ENCODE measurements around the gene WDR7. TPM values are rescaled to one million over a fixed set of nuclear protein-coding genes. Genes with fewer than 3 reads are reported as not detected.

WDR7 gene
- total RNA-seq, 2 experiments from 2014 or later = 21.5 to 23.1 TPM

GRCh38 chr18:56891870-56892269 is 240.7 kb downstream of the WDR7 start:
- Mint-ChIP-seq H3K36me3 (ENCODE audit: low read depth) (no peaks in the 10 kb centered on the region), H3K4me1 (no peaks in the 10 kb centered on the region), H3K4me3 (no peak overlapping the region), H3K27me3 (no peaks in the 10 kb centered on the region), H3K9me3 (ENCODE audit: low read depth) (no peaks in the 10 kb centered on the region), H3K27ac (no peak overlapping the region)
- ChIA-PET CTCF (no interaction called here), POLR2A (no interaction called here)
- ATAC-seq = no peak
- DNase-seq = no peak
- intact Hi-C loops (cut with DNase I, micrococcal nuclease) = no loop called here

DNA sequence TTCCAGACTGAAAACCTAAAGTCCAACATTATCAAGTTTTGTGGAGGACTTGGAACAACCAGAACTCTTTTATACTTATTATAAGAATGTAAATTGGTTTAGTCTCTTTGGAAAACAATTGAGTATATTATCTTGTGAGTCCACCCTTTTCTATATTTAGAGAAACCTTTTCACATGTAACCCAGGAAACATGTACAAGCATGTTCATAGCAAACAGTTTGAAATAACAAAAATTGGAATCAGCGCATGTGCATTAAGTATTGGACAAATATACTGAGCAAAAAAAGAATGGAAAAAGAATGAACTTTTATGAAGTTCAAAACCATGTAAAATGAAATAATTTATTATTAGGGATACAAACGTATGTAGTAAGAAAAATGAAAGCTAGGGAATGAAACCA is 246.0 kb downstream of the WDR7 start:
- Mint-ChIP-seq H3K27me3 (no peaks in the 10 kb centered on the region), H3K4me1 (peaks cover 10% of the 10 kb centered on the region), H3K4me3 (no peak overlapping the region), H3K27ac (no peak overlapping the region), H3K36me3 (ENCODE audit: low read depth) (no peaks in the 10 kb centered on the region), H3K9me3 (ENCODE audit: low read depth) (no peaks in the 10 kb centered on the region)
- ChIA-PET CTCF (no interaction called here), POLR2A (no interaction called here)
- ATAC-seq (no peak), DNase-seq (no peak)
- intact Hi-C loops (cut with DNase I, micrococcal nuclease) = no loop called here

- no peaks in the 10 kb centered on the region for H3K9me3 Mint-ChIP-seq (ENCODE audit: low read depth)
- H3K4me3 Mint-ChIP-seq = no peak overlapping the region
These were observed 248.5 kb downstream of the WDR7 start for GRCh38 chr18:56899660-56900059.

GRCh38 chr18:56900195-56901094 is 249.3 kb downstream of the WDR7 start:
- H3K27ac Mint-ChIP-seq = peak overlapping the region; percentile 4
- no peak for DNase-seq
- no peak overlapping the region for H3K4me3 Mint-ChIP-seq
- H3K4me1 Mint-ChIP-seq = peaks cover 10% of the 10 kb centered on the region
- H3K36me3 Mint-ChIP-seq (ENCODE audit: low read depth) = no peaks in the 10 kb centered on the region
- no peaks in the 10 kb centered on the region for H3K9me3 Mint-ChIP-seq (ENCODE audit: low read depth)
- H3K27me3 Mint-ChIP-seq = no peaks in the 10 kb centered on the region
- CTCF ChIA-PET = interaction anchor here (0.7 to 1.4 kb wide), 3 partner anchors 13 to 36 kb away, joined by 3 to 5 read pairs (median 3); no protein-coding TSS in a partner anchor
- intact Hi-C loops (cut with DNase I, micrococcal nuclease) = no loop called here
- no peak for ATAC-seq
- POLR2A ChIA-PET = no interaction called here

More at GRCh38 chr18:56899660-56900059, 248.5 kb downstream of the WDR7 start:
- DNase-seq = no peak
- Mint-ChIP-seq H3K36me3 (ENCODE audit: low read depth) (no peaks in the 10 kb centered on the region), H3K27ac (no peak overlapping the region), H3K27me3 (no peaks in the 10 kb centered on the region), H3K4me1 (peaks cover 10% of the 10 kb centered on the region)
- intact Hi-C loops (cut with DNase I, micrococcal nuclease) = no loop called here
- ChIA-PET CTCF (interaction anchor here (1.2 to 1.4 kb wide), 2 partner anchors 30 to 36 kb away, joined by 3 to 5 read pairs; no protein-coding TSS in a partner anchor), POLR2A (no interaction called here)
- ATAC-seq = no peak

GRCh38 chr18:56901919-56902318 is 250.8 kb downstream of the WDR7 start:
- H3K9me3 Mint-ChIP-seq (ENCODE audit: low read depth) = no peaks in the 10 kb centered on the region
- POLR2A ChIA-PET = interaction anchor here (0.6 kb wide), 1 partner anchor 579 kb away, joined by 10 read pairs; no protein-coding TSS in a partner anchor
- no peaks in the 10 kb centered on the region for H3K36me3 Mint-ChIP-seq (ENCODE audit: low read depth)
- no peaks in the 10 kb centered on the region for H3K27me3 Mint-ChIP-seq
- ATAC-seq (no peak), DNase-seq (no peak)
- no peak overlapping the region for H3K27ac Mint-ChIP-seq
- no peak overlapping the region for H3K4me3 Mint-ChIP-seq
- CTCF ChIA-PET = no interaction called here
- peaks cover 10% of the 10 kb centered on the region for H3K4me1 Mint-ChIP-seq
- intact Hi-C loops (cut with DNase I, micrococcal nuclease) = no loop called here

- POLR2A ChIA-PET = no interaction called here
- no peak overlapping the region for H3K27ac Mint-ChIP-seq
- CTCF ChIA-PET = no interaction called here
- no peaks in the 10 kb centered on the region for H3K27me3 Mint-ChIP-seq
- H3K4me3 Mint-ChIP-seq = no peak overlapping the region
- H3K36me3 Mint-ChIP-seq (ENCODE audit: low read depth) = no peaks in the 10 kb centered on the region
- no peaks in the 10 kb centered on the region for H3K9me3 Mint-ChIP-seq (ENCODE audit: low read depth)
- peaks cover 10% of the 10 kb centered on the region for H3K4me1 Mint-ChIP-seq
- DNase-seq = no peak
- no peak for ATAC-seq
- intact Hi-C loops (cut with DNase I, micrococcal nuclease) = no loop called here
These were observed 251.5 kb downstream of the WDR7 start for GRCh38 chr18:56902653-56903052.

GRCh38 chr18:56903686-56904085 is 252.5 kb downstream of the WDR7 start:
- no peaks in the 10 kb centered on the region for H3K36me3 Mint-ChIP-seq (ENCODE audit: low read depth)
- no peaks in the 10 kb centered on the region for H3K9me3 Mint-ChIP-seq (ENCODE audit: low read depth)
- H3K4me3 Mint-ChIP-seq = no peak overlapping the region
- CTCF ChIA-PET = interaction anchor here (0.5 to 1.5 kb wide), 2 partner anchors 25 to 275 kb away, joined by 3 to 7 read pairs; no protein-coding TSS in a partner anchor
- no peak for DNase-seq
- H3K27ac Mint-ChIP-seq = no peak overlapping the region
- POLR2A ChIA-PET = no interaction called here
- no peak for ATAC-seq
- intact Hi-C loops (cut with DNase I, micrococcal nuclease) = no loop called here
- no peaks in the 10 kb centered on the region for H3K27me3 Mint-ChIP-seq
- peaks cover 7% of the 10 kb centered on the region for H3K4me1 Mint-ChIP-seq

- Mint-ChIP-seq H3K27ac (no peak overlapping the region), H3K27me3 (no peaks in the 10 kb centered on the region), H3K4me1 (no peaks in the 10 kb centered on the region), H3K4me3 (no peak overlapping the region), H3K9me3 (ENCODE audit: low read depth) (no peaks in the 10 kb centered on the region), H3K36me3 (ENCODE audit: low read depth) (peaks cover 3% of the 10 kb centered on the region)
- ATAC-seq (no peak), DNase-seq (no peak)
- intact Hi-C loops (cut with DNase I, micrococcal nuclease) = no loop called here
- ChIA-PET POLR2A (no interaction called here), CTCF (interaction anchor here (0.6 kb wide), 1 partner anchor 499 kb away, joined by 3 read pairs; no protein-coding TSS in a partner anchor)
These were observed 256.6 kb downstream of the WDR7 start for GRCh38 chr18:56907771-56908170.

DNA sequence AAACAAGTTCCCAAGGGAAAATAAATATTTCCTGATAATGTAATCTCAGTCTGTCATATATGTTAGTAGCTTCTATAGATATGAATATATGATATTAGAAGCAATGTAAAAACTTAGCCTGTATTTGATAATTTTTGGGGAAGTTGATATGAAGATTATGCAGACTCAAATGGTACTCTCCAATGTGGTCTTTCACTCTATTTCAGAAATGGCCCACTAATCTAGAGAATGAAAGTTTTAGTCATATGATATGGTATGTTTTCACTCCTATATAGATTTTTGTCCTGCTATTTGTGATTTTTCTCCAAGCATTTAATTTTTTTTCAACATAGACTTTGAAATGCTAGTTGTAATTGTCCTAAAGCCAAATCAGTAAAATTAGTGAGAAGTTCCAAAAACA is 259.1 kb downstream of the WDR7 start:
- POLR2A ChIA-PET = no interaction called here
- no peak for ATAC-seq
- no peak overlapping the region for H3K4me3 Mint-ChIP-seq
- no peaks in the 10 kb centered on the region for H3K9me3 Mint-ChIP-seq (ENCODE audit: low read depth)
- no peak overlapping the region for H3K27ac Mint-ChIP-seq
- CTCF ChIA-PET = no interaction called here
- H3K4me1 Mint-ChIP-seq = no peaks in the 10 kb centered on the region
- intact Hi-C loops (cut with DNase I, micrococcal nuclease) = no loop called here
- H3K36me3 Mint-ChIP-seq (ENCODE audit: low read depth) = peaks cover 4% of the 10 kb centered on the region
- no peak for DNase-seq
- H3K27me3 Mint-ChIP-seq = no peaks in the 10 kb centered on the region

- DNase-seq (no peak), ATAC-seq (no peak)
- H3K27ac Mint-ChIP-seq = no peak overlapping the region
- CTCF ChIA-PET = interaction anchor here (1.1 to 1.2 kb wide), 2 partner anchors 10 to 20 kb away, joined by 3 to 4 read pairs; no protein-coding TSS in a partner anchor
- no peak overlapping the region for H3K4me3 Mint-ChIP-seq
- H3K27me3 Mint-ChIP-seq = no peaks in the 10 kb centered on the region
- POLR2A ChIA-PET = no interaction called here
- H3K4me1 Mint-ChIP-seq = no peaks in the 10 kb centered on the region
- H3K9me3 Mint-ChIP-seq (ENCODE audit: low read depth) = peaks cover 2% of the 10 kb centered on the region
- intact Hi-C loops (cut with DNase I, micrococcal nuclease) = no loop called here
- H3K36me3 Mint-ChIP-seq (ENCODE audit: low read depth) = peaks cover 6% of the 10 kb centered on the region
These were observed 259.8 kb downstream of the WDR7 start for GRCh38 chr18:56910967-56911366.

DNA sequence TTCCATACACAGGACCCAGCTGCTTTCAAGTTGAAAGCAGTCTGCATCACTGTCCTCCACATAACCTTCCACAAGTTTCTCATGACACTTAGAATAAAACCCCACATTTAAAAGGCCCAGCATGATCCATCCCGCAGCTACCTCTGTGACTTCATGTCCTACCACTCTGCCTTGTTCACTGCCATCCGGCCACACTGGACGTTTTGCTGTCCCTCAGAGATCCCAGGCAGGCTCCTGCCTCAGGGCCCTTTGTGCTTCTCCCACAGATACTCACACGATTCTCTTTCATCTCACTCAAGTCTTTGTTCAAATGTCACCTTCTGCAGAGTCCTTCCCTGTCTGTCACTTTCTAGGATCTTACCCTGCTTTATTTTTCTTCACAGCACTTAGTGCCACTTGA is 262.8 kb downstream of the WDR7 start:
- DNase-seq (no peak), ATAC-seq (no peak)
- no peak overlapping the region for H3K27ac Mint-ChIP-seq
- POLR2A ChIA-PET = interaction anchor here (0.7 kb wide), 1 partner anchor 41 kb away, joined by 3 read pairs; no protein-coding TSS in a partner anchor
- no peaks in the 10 kb centered on the region for H3K27me3 Mint-ChIP-seq
- H3K36me3 Mint-ChIP-seq (ENCODE audit: low read depth) = peaks cover 6% of the 10 kb centered on the region
- H3K4me1 Mint-ChIP-seq = no peaks in the 10 kb centered on the region
- CTCF ChIA-PET = interaction anchor here (0.6 to 0.8 kb wide), 2 partner anchors 13 to 20 kb away, joined by 3 to 4 read pairs; no protein-coding TSS in a partner anchor
- H3K4me3 Mint-ChIP-seq = no peak overlapping the region
- H3K9me3 Mint-ChIP-seq (ENCODE audit: low read depth) = peaks cover 2% of the 10 kb centered on the region
- intact Hi-C loops (cut with DNase I, micrococcal nuclease) = no loop called here

GRCh38 chr18:56919190-56919589 is 268.0 kb downstream of the WDR7 start:
- peaks cover 3% of the 10 kb centered on the region for H3K36me3 Mint-ChIP-seq (ENCODE audit: low read depth)
- DNase-seq (no peak), ATAC-seq (no peak)
- CTCF ChIA-PET = no interaction called here
- POLR2A ChIA-PET = no interaction called here
- peaks cover 2% of the 10 kb centered on the region for H3K9me3 Mint-ChIP-seq (ENCODE audit: low read depth)
- peaks cover 4% of the 10 kb centered on the region for H3K4me1 Mint-ChIP-seq
- no peak overlapping the region for H3K4me3 Mint-ChIP-seq
- no peak overlapping the region for H3K27ac Mint-ChIP-seq
- H3K27me3 Mint-ChIP-seq = no peaks in the 10 kb centered on the region
- intact Hi-C loops (cut with DNase I, micrococcal nuclease) = no loop called here
